Erythroblast (primary cell): ENCODE measurements around the gene DOCK11.
"Not testable (repeated sequence)": the region's sequence is repeated elsewhere in the genome, so short reads cannot be mapped to it uniquely, and the experiment has no call there.

Experiments used
- DNase-seq, 2 experiments: peaks; one replicate each; lab custom pipeline; 2025; lab: John Stamatoyannopoulos, UW
- GATA1 ChIP-seq: IDR thresholded peaks from 2 replicates; pipeline ENCODE4 v1.6.1; 2011; ENCODE audit warnings: low read depth, mild to moderate bottlenecking, control low read depth, low read length, moderate library complexity
- POLR2A ChIP-seq: IDR thresholded peaks from 2 replicates; pipeline ENCODE4 v1.6.1; 2011; ENCODE audit warnings: mild to moderate bottlenecking, low read length

The DOCK11 gene

DNA sequence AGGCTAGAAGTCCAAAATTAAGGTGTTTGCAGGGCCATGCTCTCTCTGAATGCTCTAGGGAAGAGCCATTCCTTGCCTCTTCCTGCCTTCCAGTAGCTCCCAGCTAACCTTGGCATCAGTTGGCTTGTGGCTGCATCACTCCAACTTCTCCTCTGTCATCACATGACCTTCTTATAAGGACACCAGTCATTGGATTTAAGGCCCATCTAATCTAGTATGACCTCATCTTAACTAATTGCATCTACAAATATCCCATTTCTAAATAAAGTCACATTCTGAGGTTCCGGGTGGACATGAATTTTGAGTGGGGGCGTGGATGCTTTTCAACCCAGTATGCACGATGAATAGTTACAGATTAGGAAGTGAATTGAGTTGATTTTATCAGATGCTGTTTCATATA lies 89.7 kb downstream of the DOCK11 start:
- TF ChIP-seq GATA1, result no peak
- no peak for TF ChIP-seq POLR2A
- DNase-seq, result no peak

DNA sequence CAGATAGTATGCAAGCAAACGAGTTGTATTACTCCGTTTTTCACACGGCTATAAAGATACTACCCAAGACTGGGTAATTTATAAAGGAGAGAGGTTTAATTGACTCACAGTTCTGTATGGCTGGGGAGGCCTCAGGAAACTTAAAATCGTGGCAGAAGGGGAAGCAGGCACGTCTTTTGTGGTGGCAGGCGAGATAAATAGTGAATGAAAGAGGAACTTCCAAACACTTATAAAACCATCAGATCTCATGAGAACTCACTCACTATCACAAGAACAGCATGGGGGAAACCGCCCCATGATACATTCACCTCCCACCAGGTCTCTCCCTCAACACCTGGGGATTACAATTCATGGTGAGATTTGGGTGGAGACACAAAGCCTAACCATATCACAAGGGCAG lies 90.6 kb downstream of the DOCK11 start:
- not testable (repeated sequence) for DNase-seq

DNA sequence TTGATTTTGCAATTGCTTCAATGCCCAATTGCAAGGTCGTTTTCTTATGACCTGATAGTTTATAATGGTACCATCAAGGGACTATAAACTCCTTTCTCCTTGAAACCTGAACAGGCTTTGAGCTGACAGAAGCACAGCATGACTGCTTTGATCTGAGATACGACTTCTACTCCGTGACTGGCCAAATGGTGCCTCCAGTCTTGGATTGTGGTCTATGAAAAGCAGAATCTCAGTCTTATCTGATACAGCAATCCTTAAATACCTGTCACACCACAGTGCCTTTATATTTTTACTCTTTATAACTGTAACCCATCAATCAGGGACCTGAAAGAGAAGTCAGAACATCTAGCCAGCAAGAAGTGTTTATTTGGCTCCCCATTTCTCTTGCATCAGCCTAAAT lies 93.1 kb downstream of the DOCK11 start:
- TF ChIP-seq POLR2A, result no peak
- no peak for TF ChIP-seq GATA1

DNA sequence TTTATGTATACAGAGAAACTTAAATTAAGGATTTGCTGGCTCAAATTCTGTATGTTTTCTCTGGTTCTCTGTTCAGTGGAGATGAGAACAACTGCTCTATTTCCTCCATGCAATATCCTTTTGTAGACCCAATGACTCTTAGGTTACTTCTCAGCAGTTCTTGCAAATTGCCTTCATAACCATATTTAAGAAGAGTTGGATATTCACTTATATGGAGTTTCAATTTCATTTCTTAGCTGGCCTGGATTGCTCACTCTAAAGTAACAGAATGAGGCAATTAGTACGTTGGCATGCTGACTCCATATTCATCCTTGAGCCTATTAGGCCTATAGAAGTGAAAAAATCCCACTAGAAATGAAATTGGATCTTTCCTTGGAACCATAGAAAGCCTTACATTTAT lies 93.6 kb downstream of the DOCK11 start:
- DNase-seq, result no peak
- no peak for TF ChIP-seq POLR2A
- TF ChIP-seq GATA1, result no peak

More for the DNA sequence above, 93.1 kb downstream of the DOCK11 start:
- DNase-seq, result no peak

DNA sequence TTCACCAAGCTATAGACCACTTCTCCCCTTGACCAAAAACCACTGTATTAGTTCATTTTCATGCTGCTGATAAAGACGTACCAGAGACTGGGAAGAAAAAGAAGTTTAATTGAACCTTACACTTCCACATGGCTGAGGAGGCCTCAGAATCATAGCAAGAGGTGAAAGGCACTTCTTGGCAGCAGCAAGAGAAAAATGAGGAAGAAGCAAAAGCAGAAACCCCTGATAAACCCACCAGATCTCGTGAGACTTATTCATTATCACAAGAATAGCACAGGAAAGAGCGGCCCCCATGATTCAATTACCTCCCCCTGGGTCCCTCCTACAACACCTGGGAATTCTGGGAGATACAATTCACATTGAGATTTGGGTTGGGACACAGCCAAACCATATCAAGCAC lies 97.8 kb downstream of the DOCK11 start:
- no peak for DNase-seq
- no peak for TF ChIP-seq POLR2A
- TF ChIP-seq GATA1, result no peak

DNA sequence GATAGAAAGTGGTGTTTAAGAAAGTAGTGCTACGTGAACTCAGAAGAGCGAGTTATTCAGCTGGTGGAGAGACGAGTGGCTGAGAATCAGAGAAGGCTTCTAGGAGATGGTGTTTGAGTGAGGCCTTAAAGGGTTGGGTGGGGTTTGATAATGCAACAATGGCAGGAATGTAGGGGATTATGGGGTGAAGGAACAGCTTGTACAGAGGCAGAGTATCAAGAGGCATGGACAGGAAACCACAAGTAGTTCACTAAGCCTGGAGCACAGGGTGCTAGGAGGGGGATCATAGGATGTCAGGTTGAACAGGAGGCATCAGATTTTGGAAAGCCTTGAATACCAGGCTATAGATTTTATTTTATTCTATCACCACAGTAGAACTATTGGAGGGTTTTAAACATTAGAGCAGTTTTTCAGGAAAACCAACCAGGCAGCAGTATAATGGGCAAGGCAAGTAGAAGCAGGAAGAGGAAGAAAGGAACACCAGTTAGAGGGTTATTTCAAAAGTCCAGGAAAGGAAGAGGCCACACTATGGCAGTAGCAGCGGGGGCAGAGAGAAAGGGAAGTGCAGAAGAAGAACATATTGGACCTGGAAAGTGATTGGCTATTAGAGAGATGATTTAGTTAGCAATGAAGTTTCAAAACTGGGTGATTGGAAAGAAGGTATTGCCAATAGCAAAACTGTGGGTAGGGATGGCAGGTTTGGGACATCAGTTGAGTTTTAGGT lies 99.2 kb downstream of the DOCK11 start:
- TF ChIP-seq POLR2A, result no peak
- TF ChIP-seq GATA1, result no peak
- DNase-seq, result no peak

DNA sequence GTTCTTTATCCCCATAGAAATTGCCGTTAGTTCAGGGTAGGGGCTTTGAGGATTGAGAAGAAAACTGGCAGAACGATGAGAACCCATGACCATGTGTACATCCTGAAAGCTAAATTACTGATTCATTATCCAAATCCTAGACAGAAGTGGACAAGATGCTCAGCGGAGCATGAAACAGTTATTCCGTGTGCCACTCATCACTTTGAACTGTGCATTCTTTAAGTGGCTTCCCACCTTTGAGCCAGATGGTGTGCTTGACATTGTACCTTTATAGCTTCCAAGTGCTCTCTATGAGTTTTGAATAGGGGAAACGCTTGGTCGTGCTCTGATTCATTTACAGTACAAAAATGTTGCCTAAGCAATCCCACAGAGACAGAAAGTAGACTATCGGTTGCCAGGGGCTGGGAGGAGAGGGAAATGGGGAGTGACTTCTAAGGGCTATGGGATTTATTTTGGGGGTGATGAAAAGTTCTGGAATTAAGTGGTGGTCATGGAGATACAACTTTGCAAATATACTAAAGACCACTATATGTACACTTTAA lies 100.0 kb downstream of the DOCK11 start:
- no peak for DNase-seq
- TF ChIP-seq GATA1, result no peak
- TF ChIP-seq POLR2A, result no peak

DNA sequence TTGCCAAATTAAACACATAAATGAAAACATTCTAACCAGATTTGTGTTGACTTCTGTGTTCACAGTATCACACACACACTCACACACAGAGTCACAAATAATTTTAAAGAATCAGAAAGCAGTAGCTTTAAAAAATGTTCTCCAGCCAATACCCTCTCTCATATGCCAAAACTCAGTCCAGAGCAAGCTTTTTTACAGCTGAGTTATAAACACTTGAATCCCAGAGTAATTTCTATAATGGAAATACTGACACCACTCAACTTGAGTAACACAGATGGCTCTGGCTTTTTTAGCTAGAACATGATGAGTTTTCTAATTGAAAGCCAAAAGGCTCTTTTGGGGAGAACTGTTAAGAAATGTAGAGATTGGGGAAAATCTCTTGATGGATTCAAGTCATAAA lies 100.8 kb downstream of the DOCK11 start:
- no peak for TF ChIP-seq POLR2A
- no peak for TF ChIP-seq GATA1
- DNase-seq, result no peak

DNA sequence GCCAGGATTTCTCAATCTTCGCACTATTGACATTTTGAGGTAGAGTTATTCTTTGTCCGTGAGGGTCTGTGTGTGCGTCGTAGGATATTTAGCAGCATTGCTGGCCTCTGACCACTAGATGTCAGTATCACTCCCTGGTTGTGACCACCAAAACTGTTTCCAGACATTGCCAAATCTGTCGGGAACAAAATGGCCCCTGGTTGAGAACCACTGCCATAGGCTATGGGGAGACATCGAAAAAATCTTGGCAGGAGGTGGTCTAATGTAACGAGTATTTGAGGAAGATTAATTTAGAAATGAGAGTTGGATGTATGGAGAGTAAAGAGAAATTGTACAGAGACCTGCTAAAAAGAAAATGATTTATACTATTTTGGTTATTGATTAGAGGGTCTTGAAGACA lies 108.4 kb downstream of the DOCK11 start:
- TF ChIP-seq GATA1, result no peak
- peak; percentile 58 to 68 for DNase-seq

DNA sequence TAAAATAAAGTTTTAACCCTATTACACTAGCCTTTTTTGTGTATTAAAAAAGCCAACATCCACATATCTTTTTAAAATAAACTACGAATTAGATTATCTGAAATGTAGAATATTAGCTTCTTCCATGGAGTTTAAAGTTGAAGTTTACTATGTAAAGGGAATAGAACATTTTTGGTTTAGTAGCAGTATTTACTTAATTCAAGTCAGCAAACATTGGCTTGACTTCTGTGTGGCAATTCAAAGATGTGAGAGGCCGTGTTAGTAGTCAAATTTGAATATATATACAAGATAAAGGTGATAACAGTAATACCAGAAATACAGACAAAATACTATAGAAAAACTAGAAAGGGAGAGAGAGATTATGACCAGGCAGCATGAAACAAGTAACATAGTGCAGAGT lies 116.7 kb downstream of the DOCK11 start:
- no peak for TF ChIP-seq POLR2A
- TF ChIP-seq GATA1, result no peak
- no peak for DNase-seq

DNA sequence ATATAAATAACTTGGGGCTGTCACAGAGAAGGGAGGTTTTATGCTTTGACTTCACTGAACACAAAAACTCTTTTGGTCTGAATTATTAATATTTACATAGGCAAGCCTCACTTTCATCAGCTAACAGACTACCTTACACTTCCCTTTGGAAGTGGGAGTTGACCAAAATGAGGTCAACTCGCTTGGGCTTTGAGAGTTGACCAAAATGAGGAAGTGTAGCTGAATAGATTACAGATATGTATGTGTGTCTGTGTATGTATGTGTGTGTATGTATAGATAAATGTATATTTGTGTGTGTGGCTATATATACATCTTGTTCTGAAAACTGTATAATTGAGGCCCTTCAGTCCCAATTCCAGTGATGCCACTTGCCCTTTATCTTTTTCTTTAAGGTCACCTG lies 118.5 kb downstream of the DOCK11 start:
- TF ChIP-seq GATA1 (no peak), POLR2A (no peak)
- no peak for DNase-seq

DNA sequence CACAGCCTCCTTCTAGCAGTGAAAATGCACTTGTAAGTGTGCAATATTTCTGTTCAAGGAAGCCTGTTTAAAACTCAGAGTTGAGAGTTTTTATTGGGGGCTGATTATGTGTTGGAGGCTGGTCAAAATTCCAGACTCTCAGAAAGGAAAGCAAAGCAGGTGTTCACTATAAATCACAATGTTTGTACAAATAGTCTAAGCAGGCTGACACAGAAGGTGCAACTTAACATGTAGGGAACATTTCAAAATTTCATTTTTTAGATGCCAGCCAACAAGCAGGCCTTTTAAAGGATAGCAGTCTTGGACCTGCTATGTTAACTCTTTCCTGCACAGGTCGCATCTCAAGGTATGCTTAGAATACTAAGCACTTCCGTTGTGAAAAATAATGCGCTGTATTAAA lies 119.5 kb downstream of the DOCK11 start:
- TF ChIP-seq POLR2A (no peak), GATA1 (no peak)
- DNase-seq, result no peak

DNA sequence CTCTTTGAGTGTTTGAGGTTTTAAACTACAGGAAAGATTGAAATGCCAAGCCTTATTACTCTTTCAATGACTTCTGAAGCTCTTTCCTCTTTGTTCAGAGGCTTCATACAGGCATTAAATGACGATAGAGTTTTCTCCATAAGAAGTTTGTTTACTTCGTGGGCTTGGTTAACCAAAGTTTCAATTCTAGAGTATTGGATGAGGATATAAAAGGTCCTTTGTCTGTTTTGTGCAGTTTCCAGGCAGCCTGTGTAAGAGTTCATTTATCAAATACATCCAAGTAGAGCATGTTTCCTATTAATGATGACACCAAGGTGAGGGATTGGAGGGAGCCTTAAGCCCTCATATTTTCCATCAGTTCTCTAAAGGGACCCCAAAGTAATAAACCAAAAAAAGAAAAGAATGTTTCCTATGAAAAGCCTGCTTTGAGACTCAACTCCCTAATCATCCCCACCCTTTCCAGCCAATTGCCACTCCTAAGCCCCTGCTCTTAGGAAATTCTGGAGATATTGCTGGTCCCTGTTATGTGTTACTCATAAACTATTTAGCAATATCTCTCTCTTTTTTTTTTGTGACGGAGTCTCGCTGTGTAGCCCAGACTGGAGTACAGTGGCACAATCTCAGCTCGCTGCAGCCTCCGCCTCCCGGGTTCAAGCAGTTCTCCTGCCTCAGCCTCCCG lies 125.6 kb downstream of the DOCK11 start:
- no peak for DNase-seq
- no peak for TF ChIP-seq GATA1
- TF ChIP-seq POLR2A, result no peak

DNA sequence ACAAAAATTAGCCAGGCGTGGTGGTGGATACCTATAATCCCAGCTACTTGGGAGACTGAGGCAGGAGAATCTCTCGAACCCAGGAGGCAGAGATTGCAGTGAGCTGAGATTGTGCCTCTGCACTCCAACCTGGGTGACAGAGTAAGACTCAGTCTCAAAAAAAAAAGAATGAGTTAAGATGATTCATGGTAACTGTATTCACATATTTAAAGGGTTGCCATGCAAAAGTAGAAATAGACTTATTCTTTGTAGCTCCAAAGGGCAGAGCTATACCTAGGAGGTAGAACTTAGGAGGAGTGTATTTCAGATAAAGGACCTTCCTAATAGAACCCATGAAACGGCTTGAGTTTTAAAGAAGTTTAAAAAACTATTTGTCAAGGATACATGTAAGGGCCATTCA lies 127.4 kb downstream of the DOCK11 start:
- DNase-seq, result no peak
- TF ChIP-seq POLR2A (no peak), GATA1 (no peak)

DNA sequence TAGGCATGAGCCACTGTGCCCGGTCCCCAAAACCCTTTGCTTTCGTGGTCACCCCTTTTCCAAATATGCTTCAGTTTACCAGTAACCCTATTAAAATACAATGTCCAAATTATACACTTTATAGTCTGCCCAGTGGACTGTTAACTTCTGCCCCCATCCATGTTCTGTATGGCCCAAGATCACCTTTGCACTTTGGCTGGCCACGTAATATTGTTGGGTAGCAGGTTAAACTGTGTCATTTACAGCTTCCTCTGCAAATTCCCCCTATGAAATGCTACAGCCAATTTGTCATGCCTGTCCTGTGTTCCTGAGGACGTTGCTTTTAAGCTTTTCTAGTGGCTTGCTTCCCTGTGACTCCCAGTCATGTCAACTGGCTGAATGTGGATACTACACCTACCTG lies 130.7 kb downstream of the DOCK11 start:
- no peak for DNase-seq

More for the DNA sequence above, 130.7 kb downstream of the DOCK11 start:
- TF ChIP-seq POLR2A (no peak), GATA1 (no peak)
